GM12892 (cell line): ENCODE measurements around the gene CARTPT.

ENCODE experiments used
- POLR2A ChIP-seq: IDR thresholded peaks from 2 replicates; pipeline ENCODE4 v1.6.1; 2011; ENCODE audit warnings: low read depth, low read length, control low read depth
- POLR2AphosphoS5 ChIP-seq: IDR thresholded peaks from 2 replicates; pipeline ENCODE4 v1.6.1; 2011; ENCODE audit warnings: low read depth, low read length, control low read depth
- TAF1 ChIP-seq: IDR thresholded peaks from 2 replicates; pipeline ENCODE4 v1.6.1; 2011; ENCODE audit warnings: low read depth, mild to moderate bottlenecking, control low read depth, low read length, borderline replicate concordance

- no peak for TF ChIP-seq POLR2A
- no peak for TF ChIP-seq POLR2AphosphoS5
- no peak for TF ChIP-seq TAF1
Measured at GRCh38 chr5:71695595-71695994, 23.5 kb upstream of the CARTPT start.
